Astrocyte (in vitro differentiated cells and primary cell): ENCODE results near the gene GREM2.

ENCODE experiments used
- EZH2 ChIP-seq: IDR thresholded peaks from 2 replicates; pipeline ENCODE4 v1.6.1; 2012; ENCODE audit warnings: mild to moderate bottlenecking, low read length, inconsistent platforms; ENCODE audit not compliant: insufficient read depth
- TF ChIP-seq, protein P1 (sequence below): IDR thresholded peaks from 2 replicates; pipeline ENCODE4 v1.5.1; 2011; ENCODE audit warnings: low read depth, mild to moderate bottlenecking, inconsistent platforms, low read length, moderate library complexity; ENCODE audit not compliant: insufficient read depth

GRCh38 chr1:240650877-240651276 lies 38.9 kb upstream of the GREM2 start:
- TF ChIP-seq, protein P1, sequence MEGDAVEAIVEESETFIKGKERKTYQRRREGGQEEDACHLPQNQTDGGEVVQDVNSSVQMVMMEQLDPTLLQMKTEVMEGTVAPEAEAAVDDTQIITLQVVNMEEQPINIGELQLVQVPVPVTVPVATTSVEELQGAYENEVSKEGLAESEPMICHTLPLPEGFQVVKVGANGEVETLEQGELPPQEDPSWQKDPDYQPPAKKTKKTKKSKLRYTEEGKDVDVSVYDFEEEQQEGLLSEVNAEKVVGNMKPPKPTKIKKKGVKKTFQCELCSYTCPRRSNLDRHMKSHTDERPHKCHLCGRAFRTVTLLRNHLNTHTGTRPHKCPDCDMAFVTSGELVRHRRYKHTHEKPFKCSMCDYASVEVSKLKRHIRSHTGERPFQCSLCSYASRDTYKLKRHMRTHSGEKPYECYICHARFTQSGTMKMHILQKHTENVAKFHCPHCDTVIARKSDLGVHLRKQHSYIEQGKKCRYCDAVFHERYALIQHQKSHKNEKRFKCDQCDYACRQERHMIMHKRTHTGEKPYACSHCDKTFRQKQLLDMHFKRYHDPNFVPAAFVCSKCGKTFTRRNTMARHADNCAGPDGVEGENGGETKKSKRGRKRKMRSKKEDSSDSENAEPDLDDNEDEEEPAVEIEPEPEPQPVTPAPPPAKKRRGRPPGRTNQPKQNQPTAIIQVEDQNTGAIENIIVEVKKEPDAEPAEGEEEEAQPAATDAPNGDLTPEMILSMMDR = no peak
- TF ChIP-seq EZH2 = no peak
